ENCODE data around the gene SLC47A1.

SLC47A1 gene

GRCh38 chr17:19610311-19610710, 76.7 kb downstream of the SLC47A1 start:
- DNase-seq (ENCODE audit: low read depth in 2 of 2) = no peak

DNA sequence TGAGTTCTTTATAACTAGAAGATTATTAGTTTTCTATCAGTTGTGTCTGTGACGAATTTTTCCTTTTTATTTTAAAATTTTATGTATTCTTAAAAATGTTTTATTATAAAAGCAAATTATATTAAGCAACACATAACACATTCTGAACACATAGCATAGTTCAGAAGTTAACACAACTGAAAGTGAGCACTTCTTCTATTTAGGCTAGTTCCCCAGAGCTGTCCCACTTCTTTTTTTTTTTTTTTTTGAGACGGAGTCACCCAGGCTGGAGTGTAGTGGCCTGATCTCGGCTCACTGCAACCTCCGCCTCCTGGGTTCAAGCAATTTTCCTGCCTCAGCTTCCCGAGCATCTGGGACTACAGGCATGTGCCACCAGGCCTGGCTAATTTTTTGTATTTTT, 77.2 kb downstream of the SLC47A1 start:
- no peak for DNase-seq (ENCODE audit: low read depth in 2 of 2)

GRCh38 chr17:19613979-19614378, 80.3 kb downstream of the SLC47A1 start:
- no peak for DNase-seq (ENCODE audit: low read depth in 2 of 2)

- DNase-seq (ENCODE audit: low read depth in 2 of 2) = no peak
Measured at GRCh38 chr17:19614900-19615299, 81.2 kb downstream of the SLC47A1 start.

DNA sequence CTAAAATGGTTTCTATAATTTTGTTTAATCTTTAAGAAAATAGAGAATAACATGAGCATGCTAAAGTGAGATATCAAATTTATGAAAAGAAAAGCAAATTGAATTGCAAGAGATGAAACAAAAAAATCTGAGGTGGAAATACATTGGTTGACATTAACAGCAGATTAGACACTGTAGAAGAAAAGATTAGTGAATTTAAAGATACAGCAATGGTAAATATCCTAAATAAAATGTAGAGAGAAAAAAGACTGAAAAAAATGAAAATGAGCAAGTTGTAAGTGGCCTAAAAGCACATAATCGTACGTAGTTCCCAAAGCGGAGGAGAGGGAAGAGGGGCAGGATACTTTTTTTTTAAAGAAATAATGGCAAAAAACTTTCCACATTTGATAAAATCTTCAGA, 84.4 kb downstream of the SLC47A1 start:
- DNase-seq (ENCODE audit: low read depth in 2 of 2) = no peak

DNA sequence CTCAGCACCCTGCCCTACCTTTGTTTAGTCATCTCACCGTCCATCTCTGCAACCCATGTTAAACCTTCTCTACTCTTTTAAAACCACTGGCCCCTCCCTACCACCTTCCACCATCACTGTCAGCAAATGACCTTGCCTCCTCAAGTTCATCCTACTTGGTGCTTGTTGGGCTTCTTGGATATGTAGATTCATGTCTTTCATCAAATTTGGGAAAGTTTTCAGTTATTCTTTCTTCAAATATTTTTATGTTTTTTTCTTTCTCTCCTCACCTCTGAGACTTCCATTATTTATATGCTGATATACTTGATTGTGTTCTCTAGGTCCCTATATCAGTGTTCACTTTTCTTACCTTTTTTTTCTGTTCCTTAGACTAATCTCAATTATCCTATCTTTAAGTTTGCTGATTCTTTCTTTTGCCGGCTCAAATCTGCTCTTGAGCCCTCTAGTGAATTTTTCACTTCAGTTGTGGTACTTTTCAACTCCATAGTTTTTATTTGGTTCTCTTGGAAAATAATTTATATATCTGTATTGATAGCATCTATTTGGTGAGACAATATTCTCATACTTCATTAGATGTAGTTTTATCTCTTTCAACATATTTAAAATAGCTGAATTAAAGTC, 86.2 kb downstream of the SLC47A1 start:
- DNase-seq (ENCODE audit: low read depth in 2 of 2) = no peak

DNA sequence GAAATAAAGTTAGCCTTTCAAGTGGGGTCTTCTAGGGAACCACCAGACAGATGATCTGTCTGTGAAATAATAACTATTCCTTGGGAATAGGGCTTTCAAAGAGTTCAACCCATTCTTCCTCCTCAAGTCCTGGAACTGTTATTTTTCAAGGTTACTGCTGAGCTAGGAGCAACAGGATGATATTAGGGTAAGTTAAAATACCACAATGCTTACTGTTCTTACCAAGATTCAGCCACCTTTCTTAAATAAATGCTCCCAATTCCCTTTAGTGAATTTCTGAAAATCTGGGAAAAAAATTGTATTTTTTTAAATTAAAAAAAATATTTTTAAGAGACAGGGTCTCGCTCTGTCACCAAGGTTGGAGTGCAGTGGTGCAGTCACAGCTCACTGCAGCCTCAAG, 88.0 kb downstream of the SLC47A1 start:
- DNase-seq (ENCODE audit: low read depth in 2 of 2) = no peak

DNA sequence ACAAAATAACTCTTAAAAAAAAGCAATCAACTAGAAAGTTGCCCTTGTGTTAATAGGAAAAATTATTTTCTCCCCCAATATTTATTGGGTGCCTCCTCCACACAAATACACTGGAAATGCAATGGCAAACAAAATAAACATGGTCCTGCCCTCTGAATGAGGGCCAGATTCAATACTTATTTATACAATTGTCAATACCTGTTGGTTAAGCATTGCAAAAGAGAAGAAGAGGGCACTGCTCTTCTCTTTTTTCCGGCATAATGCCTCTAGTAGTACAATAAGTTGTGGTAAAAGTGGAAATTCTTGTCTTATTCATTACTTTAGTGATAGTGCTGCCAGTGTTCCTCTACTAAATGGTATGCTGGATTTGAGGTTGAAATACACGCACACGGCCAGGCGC, 92.4 kb downstream of the SLC47A1 start:
- DNase-seq (ENCODE audit: low read depth in 2 of 2) = no peak

All from stimulated activated CD4-positive, alpha-beta T cell treated with anti-CD3 and anti-CD28 coated beads, Interleukin-1b, Interleukin-23, amount 100 ng/mL, for 4 hours (primary cell).